Natural killer cell treated with Interleukin-12 subunit alpha and Interleukin-12 subunit beta and Interleukin-15 and Interleukin-18, amount 100 ng/mL, for 72 hours (primary cell): ENCODE measurements around the gene MAP1B. TPM values are rescaled to one million over a fixed set of nuclear protein-coding genes. Genes with fewer than 3 reads are reported as not detected.
"Not testable (repeated sequence)": the region's sequence is repeated elsewhere in the genome, so short reads cannot be mapped to it uniquely, and the experiment has no call there.

Source experiments
- ATAC-seq, 2 donors: fragments of 150-1000 bp; cut with Tn5 transposase in 1 of 2; sonication (Bioruptor Pico), chemical (Tn5 transposase) in 1 of 2; 2 replicates each; pipeline ENCODE4 v1.10.0; 2021
- DNase-seq: peaks from one replicate; pipeline ENCODE4 v3.0.0; 2022; ENCODE audit warnings: low spot score
- H3K27ac Mint-ChIP-seq, 2 donors: 1 replicate in 1 of 2; 2 replicates in 1 of 2; pipeline ENCODE4 v1.8.0; 2022; ENCODE audit warnings: mixed read lengths in 2 of 2, mild to moderate bottlenecking in 1 of 2, moderate library complexity in 1 of 2
- H3K27me3 Mint-ChIP-seq, 2 donors: 1 replicate in 1 of 2; 2 replicates in 1 of 2; pipeline ENCODE4 v1.8.0; 2022; ENCODE audit warnings: mixed read lengths in 2 of 2
- H3K36me3 Mint-ChIP-seq: one replicate; pipeline ENCODE4 v1.8.0; 2022; ENCODE audit warnings: mixed read lengths
- H3K4me1 Mint-ChIP-seq, 2 donors: 1 replicate in 1 of 2; 2 replicates in 1 of 2; pipeline ENCODE4 v1.8.0; 2022; ENCODE audit warnings: low read depth in 2 of 2, mixed read lengths in 2 of 2, mild to moderate bottlenecking in 1 of 2
- H3K4me3 Mint-ChIP-seq: one replicate; pipeline ENCODE4 v1.8.0; 2022; ENCODE audit warnings: mixed read lengths
- H3K9me3 Mint-ChIP-seq: 2 replicates; pipeline ENCODE4 v1.8.0; 2022; ENCODE audit warnings: mixed read lengths
- total RNA-seq, 2 donors: library from RNA; stranded (reverse); gene quantifications; one replicate each; pipeline ENCODE4 v1.2.3, GENCODE V29; 2022

Gene MAP1B
- total RNA-seq, 2 donors from 2014 or later, result 0.06 to 0.14 TPM

DNA sequence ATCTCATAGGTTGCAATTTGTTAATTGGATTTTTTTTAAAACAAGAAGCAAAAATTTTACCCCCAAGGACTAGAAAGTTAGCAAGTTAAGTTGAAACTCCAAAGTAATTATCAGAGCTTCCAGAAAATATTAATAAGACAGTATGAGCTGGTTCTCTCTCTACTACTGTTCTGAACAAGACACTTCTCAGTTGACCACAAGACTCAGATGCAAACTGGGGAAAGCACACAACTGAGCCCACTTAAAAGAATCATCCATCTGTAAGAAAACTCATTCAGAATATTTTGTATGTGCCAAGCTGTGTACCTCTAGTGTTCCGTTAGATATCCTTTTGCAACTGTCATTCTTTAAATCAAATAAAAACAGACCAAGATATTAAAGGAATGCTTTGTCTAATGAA lies 60.0 kb downstream of the MAP1B start:
- peaks cover 29 to 62% of the 10 kb centered on the region in 2 donors for H3K27me3 Mint-ChIP-seq
- H3K36me3 Mint-ChIP-seq, result no peaks in the 10 kb centered on the region
- no peak for DNase-seq
- H3K9me3 Mint-ChIP-seq, result no peaks in the 10 kb centered on the region
- H3K4me3 Mint-ChIP-seq, result no peak overlapping the region
- no peak for ATAC-seq
- no peaks in the 10 kb centered on the region for H3K4me1 Mint-ChIP-seq
- H3K27ac Mint-ChIP-seq, result no peak overlapping the region

GRCh38 chr5:72167804-72168203 lies 60.5 kb downstream of the MAP1B start:
- Mint-ChIP-seq H3K27me3 (peaks cover 27 to 59% of the 10 kb centered on the region in 2 donors), H3K36me3 (no peaks in the 10 kb centered on the region), H3K27ac (no peak overlapping the region), H3K9me3 (no peaks in the 10 kb centered on the region), H3K4me1 (no peaks in the 10 kb centered on the region), H3K4me3 (no peak overlapping the region)
- ATAC-seq (no peak), DNase-seq (no peak)

- H3K9me3 Mint-ChIP-seq, result no peaks in the 10 kb centered on the region
Measured at GRCh38 chr5:72170101-72170500, 62.8 kb downstream of the MAP1B start.

GRCh38 chr5:72171181-72171580 lies 63.9 kb downstream of the MAP1B start:
- not testable (repeated sequence) for H3K4me3 Mint-ChIP-seq, H3K9me3 Mint-ChIP-seq, ATAC-seq

More at GRCh38 chr5:72170101-72170500, 62.8 kb downstream of the MAP1B start:
- H3K27me3 Mint-ChIP-seq, result peaks cover 23 to 54% of the 10 kb centered on the region in 2 donors
- ATAC-seq (no peak), DNase-seq (no peak)
- no peaks in the 10 kb centered on the region for H3K4me1 Mint-ChIP-seq
- no peak overlapping the region for H3K27ac Mint-ChIP-seq
- no peak overlapping the region for H3K4me3 Mint-ChIP-seq
- H3K36me3 Mint-ChIP-seq, result no peaks in the 10 kb centered on the region

GRCh38 chr5:72171667-72172066 lies 64.4 kb downstream of the MAP1B start:
- H3K4me3 Mint-ChIP-seq, result no peak overlapping the region
- ATAC-seq, result no peak
- H3K4me1 Mint-ChIP-seq, result peaks cover 0 to 4% of the 10 kb centered on the region in 2 donors
- H3K36me3 Mint-ChIP-seq, result no peaks in the 10 kb centered on the region
- no peaks in the 10 kb centered on the region for H3K9me3 Mint-ChIP-seq
- peaks cover 23 to 62% of the 10 kb centered on the region in 2 donors for H3K27me3 Mint-ChIP-seq
- no peak for DNase-seq
- H3K27ac Mint-ChIP-seq, result no peak overlapping the region

More at GRCh38 chr5:72171181-72171580, 63.9 kb downstream of the MAP1B start:
- not testable (repeated sequence) for H3K4me1 Mint-ChIP-seq, H3K36me3 Mint-ChIP-seq, H3K27ac Mint-ChIP-seq, DNase-seq
- H3K27me3 Mint-ChIP-seq, result peaks cover 26 to 61% of the 10 kb centered on the region in 2 donors

DNA sequence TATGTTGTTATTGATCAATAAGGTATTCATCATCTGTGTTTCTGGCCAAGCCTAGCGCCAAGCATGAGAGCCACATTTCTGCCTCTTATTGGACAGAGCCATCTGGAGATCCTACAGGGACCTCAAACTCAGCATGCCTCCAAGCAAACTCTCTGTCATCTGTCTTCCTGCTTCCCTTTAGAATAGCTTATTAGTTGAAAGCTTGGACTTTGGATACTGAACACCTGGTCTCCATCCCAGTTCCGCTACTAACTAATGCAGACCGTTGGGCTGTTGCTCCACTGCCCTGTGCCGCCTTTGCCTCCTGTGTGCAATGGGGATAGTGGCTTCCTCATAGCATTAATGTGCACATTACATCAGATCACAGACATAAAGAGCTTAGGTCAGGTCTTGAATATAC lies 65.5 kb downstream of the MAP1B start:
- Mint-ChIP-seq H3K9me3 (no peaks in the 10 kb centered on the region), H3K36me3 (no peaks in the 10 kb centered on the region), H3K4me1 (peaks cover 0 to 4% of the 10 kb centered on the region in 2 donors), H3K27me3 (peaks cover 19 to 54% of the 10 kb centered on the region in 2 donors), H3K27ac (no peak overlapping the region), H3K4me3 (no peak overlapping the region)
- DNase-seq (no peak), ATAC-seq (no peak)

GRCh38 chr5:72177538-72177937 lies 70.3 kb downstream of the MAP1B start:
- Mint-ChIP-seq H3K9me3 (no peaks in the 10 kb centered on the region), H3K4me1 (peaks cover 0 to 4% of the 10 kb centered on the region in 2 donors), H3K36me3 (no peaks in the 10 kb centered on the region), H3K27ac (no peak overlapping the region), H3K4me3 (no peak overlapping the region), H3K27me3 (peaks cover 38 to 55% of the 10 kb centered on the region in 2 donors)
- DNase-seq (no peak), ATAC-seq (no peak)

DNA sequence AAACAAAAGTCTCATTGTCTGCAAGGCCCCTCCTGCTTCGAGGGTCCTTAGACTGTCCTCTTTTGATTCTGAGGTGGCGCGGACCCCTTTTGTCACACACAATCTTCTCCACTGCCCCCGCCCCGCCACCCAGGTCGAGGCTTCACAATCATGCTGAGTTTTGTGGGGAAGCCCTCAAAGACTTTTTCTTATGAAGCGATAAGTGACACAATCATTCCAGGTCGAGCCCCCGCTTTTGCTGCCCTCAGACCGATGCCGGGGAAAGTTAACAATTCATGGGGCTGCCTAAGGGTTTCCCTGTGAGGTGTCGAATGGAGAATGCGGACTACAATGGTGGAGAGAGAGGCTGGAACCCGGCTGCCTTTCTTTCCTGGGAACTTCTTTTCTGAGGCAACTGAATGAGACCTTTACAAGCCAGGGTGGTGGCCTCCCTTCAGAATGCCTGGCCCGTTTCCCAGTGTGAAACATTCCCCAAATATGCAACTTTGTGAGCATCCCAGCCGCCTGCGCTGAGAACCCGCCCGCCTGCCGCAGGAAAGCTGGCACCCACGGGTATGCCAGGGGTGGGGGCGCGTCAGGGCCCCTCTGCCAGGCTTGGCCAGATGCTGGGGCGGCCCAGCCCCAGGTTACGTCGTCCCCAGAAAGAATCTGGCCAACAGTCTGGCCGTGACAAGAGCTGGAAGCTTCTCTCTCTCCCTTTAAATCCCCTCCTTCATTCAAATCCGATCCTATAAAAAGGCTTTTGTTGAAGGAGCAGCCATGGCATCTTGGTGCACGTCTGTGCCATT lies 71.9 kb downstream of the MAP1B start:
- Mint-ChIP-seq H3K4me3 (no peak overlapping the region), H3K4me1 (peaks cover 0 to 4% of the 10 kb centered on the region in 2 donors), H3K9me3 (no peaks in the 10 kb centered on the region), H3K36me3 (no peaks in the 10 kb centered on the region), H3K27ac (no peak overlapping the region), H3K27me3 (peaks cover 41 to 61% of the 10 kb centered on the region in 2 donors)
- ATAC-seq, result no peak
- no peak for DNase-seq

DNA sequence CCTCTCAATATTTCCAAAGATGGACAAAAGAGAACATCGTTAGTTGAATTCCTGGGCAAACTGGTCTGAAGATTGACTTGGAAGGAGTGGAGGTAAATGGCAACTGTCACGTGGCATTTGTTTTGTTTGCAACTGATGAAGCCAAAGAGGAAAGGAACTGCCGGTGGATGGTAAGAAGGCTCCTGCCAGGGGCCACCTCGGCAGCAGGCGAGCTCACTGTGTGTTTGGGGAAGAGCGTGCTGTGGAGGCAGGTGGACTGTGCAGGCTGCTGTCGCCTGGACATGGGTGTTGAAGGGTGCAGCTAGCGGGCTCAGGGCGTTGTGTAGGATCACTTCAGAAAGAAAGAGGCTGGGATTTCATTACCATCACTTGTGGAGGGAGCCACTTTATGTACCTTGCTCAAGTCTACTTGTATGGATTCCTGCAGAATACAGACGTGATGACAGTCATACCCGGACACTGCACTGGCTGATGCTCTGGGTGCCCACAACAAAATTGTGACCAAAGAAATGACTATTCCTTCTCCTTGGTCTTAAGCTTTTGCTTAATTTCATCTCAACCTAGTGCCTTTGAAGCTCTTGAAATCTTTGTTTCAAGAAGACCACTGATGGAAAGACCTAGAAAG lies 72.7 kb downstream of the MAP1B start:
- Mint-ChIP-seq H3K27me3 (peaks cover 41 to 67% of the 10 kb centered on the region in 2 donors), H3K4me1 (peaks cover 0 to 4% of the 10 kb centered on the region in 2 donors), H3K9me3 (no peaks in the 10 kb centered on the region), H3K27ac (no peak overlapping the region), H3K36me3 (no peaks in the 10 kb centered on the region), H3K4me3 (no peak overlapping the region)
- no peak for DNase-seq
- no peak for ATAC-seq

GRCh38 chr5:72180925-72181324 lies 73.7 kb downstream of the MAP1B start:
- Mint-ChIP-seq H3K9me3 (no peaks in the 10 kb centered on the region), H3K27ac (no peak overlapping the region), H3K36me3 (no peaks in the 10 kb centered on the region), H3K4me3 (no peak overlapping the region), H3K27me3 (peaks cover 40 to 67% of the 10 kb centered on the region in 2 donors), H3K4me1 (no peaks in the 10 kb centered on the region)
- DNase-seq (no peak), ATAC-seq (no peak)

GRCh38 chr5:72182686-72183085 lies 75.4 kb downstream of the MAP1B start:
- Mint-ChIP-seq H3K4me3 (no peak overlapping the region), H3K27me3 (peaks cover 48 to 70% of the 10 kb centered on the region in 2 donors), H3K36me3 (no peaks in the 10 kb centered on the region), H3K27ac (no peak overlapping the region), H3K4me1 (no peaks in the 10 kb centered on the region), H3K9me3 (no peaks in the 10 kb centered on the region)
- DNase-seq, result no peak
- ATAC-seq, result no peak

DNA sequence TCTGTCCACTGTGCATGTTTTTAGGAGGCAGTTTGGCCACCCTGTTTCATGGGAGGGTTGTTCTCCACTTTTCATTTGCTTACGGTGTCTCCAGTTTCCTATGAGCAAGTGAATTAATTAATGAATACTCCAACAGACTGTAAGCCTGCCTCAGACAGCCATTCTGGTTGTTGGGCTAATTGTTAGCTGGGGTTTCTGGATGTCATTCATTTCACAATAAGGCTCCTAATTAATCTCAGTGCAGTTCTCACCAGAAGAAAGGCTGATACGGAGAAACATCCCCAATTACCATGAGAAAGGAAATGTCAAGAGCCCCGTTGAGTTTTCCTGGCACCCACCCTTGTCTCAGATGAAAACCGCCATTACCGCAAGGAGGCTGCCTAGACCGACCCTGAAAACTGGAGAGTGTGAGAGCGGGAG lies 75.8 kb downstream of the MAP1B start:
- H3K36me3 Mint-ChIP-seq, result no peaks in the 10 kb centered on the region
- no peaks in the 10 kb centered on the region for H3K4me1 Mint-ChIP-seq
- ATAC-seq (no peak), DNase-seq (no peak)
- no peak overlapping the region for H3K27ac Mint-ChIP-seq
- H3K9me3 Mint-ChIP-seq, result no peaks in the 10 kb centered on the region
- peaks cover 46 to 70% of the 10 kb centered on the region in 2 donors for H3K27me3 Mint-ChIP-seq
- no peak overlapping the region for H3K4me3 Mint-ChIP-seq

DNA sequence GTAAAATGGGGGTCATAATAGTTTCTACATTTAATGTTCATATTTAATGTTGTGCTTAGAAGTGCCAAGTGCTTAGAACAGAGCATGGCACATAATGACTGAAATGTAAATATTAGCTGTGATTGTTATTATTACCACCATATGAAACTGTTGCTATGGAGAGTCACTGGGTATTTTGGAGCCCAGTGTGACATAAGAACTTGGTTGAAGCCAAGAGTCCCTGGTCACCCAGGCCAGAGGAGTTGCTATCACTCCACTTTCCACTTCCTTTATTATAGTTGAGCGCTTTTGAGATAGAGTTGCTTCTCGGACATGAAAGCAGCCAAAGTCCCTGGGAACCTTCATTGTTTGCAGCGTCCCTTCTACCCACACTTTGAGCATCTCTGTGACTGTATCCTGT lies 77.1 kb downstream of the MAP1B start:
- H3K36me3 Mint-ChIP-seq, result no peaks in the 10 kb centered on the region
- no peaks in the 10 kb centered on the region for H3K4me1 Mint-ChIP-seq
- H3K27ac Mint-ChIP-seq, result no peak overlapping the region
- no peak for DNase-seq
- H3K4me3 Mint-ChIP-seq, result no peak overlapping the region
- H3K9me3 Mint-ChIP-seq, result no peaks in the 10 kb centered on the region
- H3K27me3 Mint-ChIP-seq, result peaks cover 43 to 70% of the 10 kb centered on the region in 2 donors
- no peak for ATAC-seq
